Measurements from ENCODE around the gene FAM171A1. TPM values are rescaled to one million over a fixed set of nuclear protein-coding genes. Genes with fewer than 3 reads are reported as not detected.
A peak's percentile ranks its signal among the peaks of the same experiment; 100 is the strongest.
"Not testable (repeated sequence)": the region's sequence is repeated elsewhere in the genome, so short reads cannot be mapped to it uniquely, and the experiment has no call there.

FAM171A1 gene
- total and polyA plus RNA-seq, 2 donors (not counting 3 experiments of a cell fraction or from before 2014, with no cell fraction given) = 56.3 to 75.8 TPM

GRCh38 chr10:15202639-15203038 lies 168.4 kb downstream of the FAM171A1 start:
- DNase-seq (ENCODE audit: low read depth, low spot score) (peak; percentile 7), FAIRE-seq (no peak)
- TF ChIP-seq POLR2AphosphoS5 (IDR thresholded peaks at IDR 0.05; ENCODE audit: insufficient read depth, low read depth, low read length) (no peak), EZH2 (IDR thresholded peaks at IDR 0.05; ENCODE audit: borderline replicate concordance, low read depth, low read length, severe bottlenecking) (no peak), MAX (IDR thresholded peaks at IDR 0.05; ENCODE audit: insufficient read depth, insufficient read length) (no peak), JUN (IDR thresholded peaks at IDR 0.05; ENCODE audit: borderline replicate concordance, insufficient read depth, insufficient read length, low read depth) (no peak), FOS (IDR thresholded peaks at IDR 0.05; ENCODE audit: borderline replicate concordance, insufficient read depth, low read length) (no peak), MYC (IDR thresholded peaks at IDR 0.05; ENCODE audit: low read depth, low read length) (no peak), POLR2A (IDR thresholded peaks at IDR 0.05; ENCODE audit: low read depth, low read length) (no peak), CTCF (IDR thresholded peaks at IDR 0.05; ENCODE audit: extremely low read depth in 1 of 2, insufficient read depth in 1 of 2, low read depth in 1 of 2, low read length in 2 of 2) (no peak), GATA2 (IDR thresholded peaks at IDR 0.05; ENCODE audit: insufficient read depth, insufficient read length, low read depth, low read length) (no peak)
- Histone ChIP-seq H3K9me3 (replicated peaks; ENCODE audit: control insufficient read depth, insufficient read depth, low read length) (no peaks in the 10 kb centered on the region), H3K79me2 (ENCODE audit: control insufficient read depth, insufficient read depth, low read length) (no peaks in the 10 kb centered on the region), H3K9me1 (replicated peaks; ENCODE audit: control insufficient read depth, extremely low read depth, insufficient read depth, low read length) (no peaks in the 10 kb centered on the region), H3K4me3 (replicated peaks in 1 of 3; ENCODE audit: insufficient read depth in 1 of 3, low read depth in 1 of 3, low read length in 3 of 3) (no peak overlapping the region), H3K36me3 (ENCODE audit: control insufficient read depth in 2 of 2, extremely low read depth in 1 of 2, insufficient read depth in 2 of 2, low read length in 2 of 2) (peaks cover 0 to 2% of the 10 kb centered on the region in 2 experiments), H3K27me3 (ENCODE audit: control insufficient read depth in 2 of 2, insufficient read depth in 2 of 2, low read length in 2 of 2) (no peaks in the 10 kb centered on the region), H3K4me2 (ENCODE audit: insufficient read depth, low read length) (peak overlapping the region; percentile 9), H3K4me1 (ENCODE audit: control insufficient read depth, extremely low read depth, insufficient read depth, low read length) (peaks cover 51% of the 10 kb centered on the region), H3K9ac (replicated peaks; ENCODE audit: extremely low read depth, insufficient read depth, low read length) (no peak overlapping the region), H4K20me1 (replicated peaks; ENCODE audit: control insufficient read depth, extremely low read depth, insufficient read depth, low read length) (no peaks in the 10 kb centered on the region), H3K27ac (ENCODE audit: insufficient read depth, low read depth, low read length) (peak overlapping the region; percentile 97), H2AFZ (ENCODE audit: low read depth, low read length) (no peak overlapping the region)
- dilution Hi-C loops (cut with MboI; ENCODE audit: extremely low pct_ligation_motif_present, low sequenced_read_pairs) = no loop called here
- CTCF ChIA-PET = interaction anchor here (1.4 to 1.6 kb wide), 2 partner anchors 34 to 35 kb away, joined by 3 to 15 read pairs; partner anchors contain the start of gene NMT2
- no TSS peak for BruUV-seq (replicated peaks)
- intact Hi-C loops (cut with micrococcal nuclease) = loop anchor here (5.0 kb wide), 2 partner anchors 45 to 615 kb away; no protein-coding TSS in a partner anchor
- POLR2A ChIA-PET = interaction anchor here (0.8 to 2.0 kb wide), 2 partner anchors 34 to 76 kb away, joined by 4 to 6 read pairs; partner anchors contain the start of gene NMT2

GRCh38 chr10:15202301-15202621 lies 168.8 kb downstream of the FAM171A1 start:
- H4K20me1 ChIP-seq (replicated peaks; ENCODE audit: control insufficient read depth, extremely low read depth, insufficient read depth, low read length); H3K27me3 ChIP-seq (ENCODE audit: control insufficient read depth in 2 of 2, insufficient read depth in 2 of 2, low read length in 2 of 2); DNase-seq (ENCODE audit: low read depth, low spot score); H2AFZ ChIP-seq (ENCODE audit: low read depth, low read length); BruUV-seq (replicated peaks); H3K4me2 ChIP-seq (ENCODE audit: insufficient read depth, low read length); H3K9me1 ChIP-seq (replicated peaks; ENCODE audit: control insufficient read depth, extremely low read depth, insufficient read depth, low read length); H3K9me3 ChIP-seq (replicated peaks; ENCODE audit: control insufficient read depth, insufficient read depth, low read length); dilution Hi-C loops (cut with MboI; ENCODE audit: extremely low pct_ligation_motif_present, low sequenced_read_pairs); H3K36me3 ChIP-seq (ENCODE audit: control insufficient read depth in 2 of 2, extremely low read depth in 1 of 2, insufficient read depth in 2 of 2, low read length in 2 of 2); FAIRE-seq; H3K79me2 ChIP-seq (ENCODE audit: control insufficient read depth, insufficient read depth, low read length); H3K4me3 ChIP-seq (replicated peaks in 1 of 3; ENCODE audit: insufficient read depth in 1 of 3, low read depth in 1 of 3, low read length in 3 of 3): not testable (repeated sequence)
- peak overlapping the region; percentile 83 for H3K9ac ChIP-seq (replicated peaks; ENCODE audit: extremely low read depth, insufficient read depth, low read length)
- peak overlapping the region; percentile 97 for H3K27ac ChIP-seq (ENCODE audit: insufficient read depth, low read depth, low read length)
- intact Hi-C loops (cut with micrococcal nuclease) = loop anchor here (5.0 kb wide), 2 partner anchors 45 to 615 kb away; no protein-coding TSS in a partner anchor
- CTCF ChIA-PET = interaction anchor here (1.3 to 1.6 kb wide), 5 partner anchors 15 to 169 kb away, joined by 3 to 15 read pairs (median 5); partner anchors contain the start of genes FAM171A1 and NMT2
- POLR2A ChIA-PET = interaction anchor here (0.8 to 2.0 kb wide), 2 partner anchors 33 to 76 kb away, joined by 4 to 6 read pairs; partner anchors contain the start of gene NMT2
- H3K4me1 ChIP-seq (ENCODE audit: control insufficient read depth, extremely low read depth, insufficient read depth, low read length) = peaks cover 55% of the 10 kb centered on the region

Measured in endothelial cell of umbilical vein (primary cell).